Neural cell (in vitro differentiated cells): ENCODE data around the gene PRR5L. TPM values are rescaled to one million over a fixed set of nuclear protein-coding genes. Genes with fewer than 3 reads are reported as not detected.

Experiments used
- H2AFZ ChIP-seq: fragments of 200-600, 300-800 bp; sonication (generic), shearing (Covaris generic); 2 replicates; pipeline ENCODE4 v1.6.0; 2014; ENCODE audit warnings: low read depth, mild to moderate bottlenecking, antibody characterized with exemption, low read length, moderate library complexity
- H3F3A ChIP-seq: fragments of 200-600 bp; shearing (Covaris generic); 2 replicates; pipeline ENCODE4 v1.6.1; 2016; ENCODE audit warnings: mild to moderate bottlenecking, moderate library complexity, mixed read lengths, antibody characterized with exemption, low read length; ENCODE audit not compliant: insufficient read depth, poor library complexity, severe bottlenecking
- H3K27ac ChIP-seq: fragments of 200-600, 300-800 bp; sonication (generic), shearing (Covaris generic); 2 replicates; pipeline ENCODE4 v1.5.1; 2014; ENCODE audit warnings: mild to moderate bottlenecking, low read length, moderate library complexity
- H3K27me3 ChIP-seq: fragments of 300-800, 200-600 bp; sonication (generic), shearing (Covaris generic); 2 replicates; pipeline ENCODE4 v1.6.0; 2014; ENCODE audit warnings: mild to moderate bottlenecking, low read depth, low read length, moderate library complexity; ENCODE audit not compliant: insufficient read depth
- H3K36me3 ChIP-seq: fragments of 300-800, 200-600 bp; sonication (generic), shearing (Covaris generic); 2 replicates; pipeline ENCODE4 v1.5.1; 2014; ENCODE audit warnings: mild to moderate bottlenecking, antibody characterized with exemption, low read length, moderate library complexity; ENCODE audit not compliant: insufficient read depth
- H3K4me2 ChIP-seq: fragments of 300-800, 200-600 bp; sonication (generic), shearing (Covaris generic); 2 replicates; pipeline ENCODE4 v1.6.0; 2014; ENCODE audit warnings: mild to moderate bottlenecking, low read length
- H3K4me3 ChIP-seq: fragments of 300-800, 200-600 bp; sonication (generic), shearing (Covaris generic); 2 replicates; pipeline ENCODE4 v1.5.1; 2014; ENCODE audit warnings: mild to moderate bottlenecking, low read length, moderate library complexity
- H3K79me2 ChIP-seq: fragments of 200-600 bp; shearing (Covaris generic); replicated peaks from 2 replicates; pipeline ENCODE4 v1.6.0; 2014; ENCODE audit warnings: mild to moderate bottlenecking, low read length, moderate library complexity; ENCODE audit not compliant: insufficient read depth
- H3K9ac ChIP-seq: fragments of 300-800, 200-600 bp; sonication (generic), shearing (Covaris generic); 2 replicates; pipeline ENCODE4 v1.6.1; 2016; ENCODE audit warnings: mild to moderate bottlenecking, low read length, mixed read lengths
- H3K9me2 ChIP-seq: fragments of 200-600 bp; shearing (Covaris generic); 2 replicates; pipeline ENCODE4 v1.6.1; 2016; ENCODE audit warnings: mild to moderate bottlenecking, low read length, mixed read lengths; ENCODE audit not compliant: insufficient read depth
- H3K9me3 ChIP-seq: fragments of 200-600, 300-800 bp; sonication (generic), shearing (Covaris generic); 2 replicates; pipeline ENCODE4 v1.6.1; 2016; ENCODE audit warnings: mild to moderate bottlenecking, mixed run types, low read length, moderate library complexity, mixed read lengths
- H4K20me1 ChIP-seq: fragments of 200-600 bp; shearing (Covaris generic); 2 replicates; pipeline ENCODE4 v1.6.1; 2016; ENCODE audit warnings: mild to moderate bottlenecking, mixed run types; ENCODE audit not compliant: insufficient read depth
- CTCF ChIP-seq: fragments of 450-650 bp; IDR thresholded peaks from 2 replicates; pipeline ENCODE4 v1.5.1; 2014; ENCODE audit warnings: antibody characterized with exemption, mild to moderate bottlenecking, moderate library complexity; ENCODE audit not compliant: poor library complexity, severe bottlenecking
- EP300 ChIP-seq: fragments of 450-650 bp; conservative IDR thresholded peaks from 2 replicates; pipeline ENCODE4 v1.6.1; 2014; ENCODE audit warnings: antibody characterized with exemption, mild to moderate bottlenecking, moderate library complexity; ENCODE audit not compliant: poor library complexity, severe bottlenecking
- EZH2 ChIP-seq: fragments of 200-600, 300-800 bp; shearing (Covaris generic), sonication (generic); IDR thresholded peaks from 2 replicates; pipeline ENCODE4 v1.6.1; 2014; ENCODE audit warnings: antibody characterized with exemption, low read length, borderline replicate concordance, mild to moderate bottlenecking; ENCODE audit not compliant: insufficient read depth, poor library complexity, severe bottlenecking
- MXI1 ChIP-seq: fragments of 450-650 bp; conservative IDR thresholded peaks from 2 replicates; pipeline ENCODE4 v1.6.1; 2014; ENCODE audit warnings: antibody characterized with exemption, mild to moderate bottlenecking; ENCODE audit not compliant: poor library complexity, severe bottlenecking
- POLR2AphosphoS5 ChIP-seq: IDR thresholded peaks from 2 replicates; pipeline ENCODE4 v1.6.1; 2012
- RAD21 ChIP-seq: fragments of 450-650 bp; conservative IDR thresholded peaks from 2 replicates; pipeline ENCODE4 v1.6.1; 2014; ENCODE audit warnings: antibody characterized with exemption, mild to moderate bottlenecking, moderate library complexity
- REST ChIP-seq: IDR thresholded peaks from 2 replicates; pipeline ENCODE4 v1.6.1; 2012; ENCODE audit warnings: borderline replicate concordance
- SMC3 ChIP-seq: fragments of 450-650 bp; conservative IDR thresholded peaks from 2 replicates; pipeline ENCODE4 v1.6.1; 2014; ENCODE audit warnings: antibody characterized with exemption, mild to moderate bottlenecking, moderate library complexity; ENCODE audit not compliant: poor library complexity
- TAF1 ChIP-seq: IDR thresholded peaks from 2 replicates; pipeline ENCODE4 v1.6.1; 2012; ENCODE audit warnings: low read depth
- polyA plus RNA-seq: library from polyadenylated mRNA; depleted of rRNA; stranded (reverse); fragments of >200 nt; gene quantifications from 2 replicates; pipeline ENCODE4 v1.2.3, GENCODE V29; 2014

The PRR5L gene
- polyA plus RNA-seq, 1 donor from 2014 or later: 0.22 TPM

GRCh38 chr11:36296884-36297543 is 926 bp downstream of the PRR5L start:
- Histone ChIP-seq H3K9me2 (no peaks in the 10 kb centered on the region), H3K4me2 (no peak overlapping the region), H3K4me3 (no peak overlapping the region), H3K27me3 (no peaks in the 10 kb centered on the region), H4K20me1 (no peaks in the 10 kb centered on the region), H3K9ac (no peak overlapping the region), H3F3A (no peaks in the 10 kb centered on the region), H3K27ac (no peak overlapping the region), H3K79me2 (no peaks in the 10 kb centered on the region), H3K9me3 (no peaks in the 10 kb centered on the region), H2AFZ (no peak overlapping the region), H3K36me3 (no peaks in the 10 kb centered on the region)
- TF ChIP-seq RAD21 (no peak), CTCF (no peak), SMC3 (no peak), REST (no peak), POLR2AphosphoS5 (no peak), EP300 (no peak), TAF1 (no peak), MXI1 (no peak), EZH2 (no peak)

GRCh38 chr11:36300650-36301049 is 4.6 kb downstream of the PRR5L start:
- no peaks in the 10 kb centered on the region for H3K36me3 ChIP-seq
- H3K27ac ChIP-seq: no peak overlapping the region
- H4K20me1 ChIP-seq: no peaks in the 10 kb centered on the region
- H3F3A ChIP-seq: no peaks in the 10 kb centered on the region
- H3K4me2 ChIP-seq: no peak overlapping the region
- no peak overlapping the region for H3K4me3 ChIP-seq
- no peak overlapping the region for H2AFZ ChIP-seq
- H3K9me3 ChIP-seq: no peaks in the 10 kb centered on the region
- no peaks in the 10 kb centered on the region for H3K79me2 ChIP-seq
- no peak overlapping the region for H3K9ac ChIP-seq
- no peaks in the 10 kb centered on the region for H3K27me3 ChIP-seq
- H3K9me2 ChIP-seq: no peaks in the 10 kb centered on the region
- TF ChIP-seq REST (no peak), EZH2 (no peak), TAF1 (no peak), MXI1 (no peak), SMC3 (no peak), EP300 (no peak), POLR2AphosphoS5 (no peak), CTCF (no peak), RAD21 (no peak)
